ENCODE results near the gene PRKG1. TPM values are rescaled to one million over a fixed set of nuclear protein-coding genes. Genes with fewer than 3 reads are reported as not detected.

PRKG1 gene
- total and polyA plus RNA-seq, 8 donors, result 1.2 to 9.6 (median 2.9) TPM

DNA sequence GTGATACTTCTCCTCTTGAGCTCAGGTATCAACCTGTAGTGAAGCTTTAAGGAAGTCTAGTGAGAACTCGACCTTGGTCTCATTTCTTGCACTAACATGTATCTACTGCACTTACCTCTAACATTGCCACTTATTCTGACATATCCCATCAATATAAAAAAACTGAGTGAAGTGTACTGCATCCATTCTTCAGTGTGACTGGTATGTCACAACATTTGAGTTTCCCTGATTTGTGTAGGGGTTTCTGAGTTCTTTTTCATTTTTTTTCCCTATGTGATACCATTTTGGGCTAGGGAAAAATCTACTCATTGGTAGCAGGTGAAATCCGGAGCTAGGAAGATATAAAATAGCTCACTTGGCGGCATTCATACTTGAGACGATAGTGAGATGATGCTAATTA lies 274.3 kb downstream of the PRKG1 start:
- H3K27me3 ChIP-seq, result no peaks in the 10 kb centered on the region
- H3K4me3 ChIP-seq, result no peak overlapping the region
- FAIRE-seq (no peak), DNase-seq (no peak), ATAC-seq (no peak)
- H3K4me1 ChIP-seq, result no peaks in the 10 kb centered on the region
- intact Hi-C loops (cut with DNase I), result no loop called here
- WGBS, 2 donors, result 86 to 90% methylated on average over 4 of the region's 4 CpGs
- TF ChIP-seq, protein P1, sequence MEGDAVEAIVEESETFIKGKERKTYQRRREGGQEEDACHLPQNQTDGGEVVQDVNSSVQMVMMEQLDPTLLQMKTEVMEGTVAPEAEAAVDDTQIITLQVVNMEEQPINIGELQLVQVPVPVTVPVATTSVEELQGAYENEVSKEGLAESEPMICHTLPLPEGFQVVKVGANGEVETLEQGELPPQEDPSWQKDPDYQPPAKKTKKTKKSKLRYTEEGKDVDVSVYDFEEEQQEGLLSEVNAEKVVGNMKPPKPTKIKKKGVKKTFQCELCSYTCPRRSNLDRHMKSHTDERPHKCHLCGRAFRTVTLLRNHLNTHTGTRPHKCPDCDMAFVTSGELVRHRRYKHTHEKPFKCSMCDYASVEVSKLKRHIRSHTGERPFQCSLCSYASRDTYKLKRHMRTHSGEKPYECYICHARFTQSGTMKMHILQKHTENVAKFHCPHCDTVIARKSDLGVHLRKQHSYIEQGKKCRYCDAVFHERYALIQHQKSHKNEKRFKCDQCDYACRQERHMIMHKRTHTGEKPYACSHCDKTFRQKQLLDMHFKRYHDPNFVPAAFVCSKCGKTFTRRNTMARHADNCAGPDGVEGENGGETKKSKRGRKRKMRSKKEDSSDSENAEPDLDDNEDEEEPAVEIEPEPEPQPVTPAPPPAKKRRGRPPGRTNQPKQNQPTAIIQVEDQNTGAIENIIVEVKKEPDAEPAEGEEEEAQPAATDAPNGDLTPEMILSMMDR (IDR thresholded peaks at IDR 0.05), result no peak
- H3K27ac ChIP-seq, result no peak overlapping the region
- H3K36me3 ChIP-seq, result no peaks in the 10 kb centered on the region
- H3K9me3 ChIP-seq, result no peaks in the 10 kb centered on the region

DNA sequence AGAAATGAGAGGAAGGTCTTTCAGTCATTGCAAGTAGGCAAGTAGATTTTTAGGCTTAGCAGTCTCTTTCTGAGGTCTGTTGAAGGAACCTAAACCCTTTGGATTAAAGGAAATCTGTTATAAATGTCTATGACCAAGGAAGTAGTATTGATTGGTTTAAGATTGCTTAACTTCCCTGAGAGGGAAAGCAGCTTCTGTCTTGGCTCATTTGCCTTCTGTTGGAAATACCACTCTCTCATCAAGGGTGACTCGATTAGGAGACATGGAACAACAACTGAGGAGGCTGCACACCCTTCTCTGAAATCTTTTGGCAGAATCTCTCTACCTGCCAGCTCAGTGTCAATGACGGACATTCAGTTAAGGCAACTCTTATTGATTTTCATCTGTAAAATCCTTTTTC lies 282.9 kb downstream of the PRKG1 start:
- DNase-seq (peak in 2 of 6 donors; percentile 20 to 21), FAIRE-seq (no peak)
- H3K4me3 ChIP-seq, result no peak overlapping the region

DNA sequence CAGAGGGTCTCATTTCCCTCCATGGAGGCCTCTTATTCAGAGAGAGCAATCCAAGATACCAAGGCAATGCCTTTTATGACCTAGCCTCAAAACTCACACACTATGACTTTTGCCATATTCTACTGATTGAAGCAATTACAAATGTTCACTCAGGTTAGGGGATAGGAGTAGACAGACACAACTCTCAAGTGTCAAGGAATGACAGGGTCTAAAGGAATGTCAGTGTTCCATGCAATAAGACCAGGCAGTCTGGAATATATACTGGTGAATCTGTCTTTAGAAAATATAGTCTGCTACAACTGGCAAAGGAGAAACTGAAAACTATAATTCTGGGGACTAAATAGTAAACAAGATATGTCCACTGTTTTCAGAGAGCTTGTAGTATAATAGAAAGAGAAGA lies 283.9 kb downstream of the PRKG1 start:
- intact Hi-C loops (cut with DNase I), result no loop called here
- Histone ChIP-seq H3K27me3 (no peaks in the 10 kb centered on the region), H3K4me1 (peaks cover 0 to 5% (median 4%) of the 10 kb centered on the region in 3 donors), H3K27ac (no peak overlapping the region), H3K4me3 (no peak overlapping the region), H3K36me3 (no peaks in the 10 kb centered on the region), H3K9me3 (no peaks in the 10 kb centered on the region)
- DNase-seq (no peak), ATAC-seq (no peak), FAIRE-seq (no peak)
- TF ChIP-seq, protein P1 (IDR thresholded peaks at IDR 0.05), result no peak

More for the DNA sequence above, 282.9 kb downstream of the PRKG1 start:
- Histone ChIP-seq H3K36me3 (no peaks in the 10 kb centered on the region), H3K4me1 (peaks cover 0 to 5% (median 4%) of the 10 kb centered on the region in 3 donors), H3K27me3 (no peaks in the 10 kb centered on the region), H3K27ac (no peak overlapping the region), H3K9me3 (no peaks in the 10 kb centered on the region)
- peak; percentile 67 to 92 (median 84) for ATAC-seq
- 34 to 35% methylated on average over 2 of the region's 2 CpGs for WGBS, 2 donors
- TF ChIP-seq, protein P1 (IDR thresholded peaks at IDR 0.05), result no peak
- intact Hi-C loops (cut with DNase I), result no loop called here

DNA sequence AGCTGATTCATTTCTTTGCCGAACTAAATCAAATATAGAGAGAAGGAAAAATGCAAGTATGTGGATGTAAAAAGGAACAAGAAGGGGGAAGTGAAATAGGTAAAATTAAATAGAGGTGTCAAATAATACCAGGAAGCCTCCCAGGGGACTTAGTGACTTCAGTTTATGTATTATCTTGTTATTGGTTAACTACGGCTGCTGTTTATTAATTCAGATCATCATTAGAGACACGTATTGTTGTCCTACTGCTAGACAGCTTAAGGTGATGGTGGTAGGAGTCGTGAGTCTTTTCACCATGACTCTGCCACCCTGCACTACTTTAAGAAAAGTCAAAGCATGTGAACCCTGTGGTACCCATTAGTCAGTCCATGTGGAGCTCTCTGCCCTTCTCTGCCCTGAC lies 289.1 kb downstream of the PRKG1 start:
- no peak for FAIRE-seq

DNA sequence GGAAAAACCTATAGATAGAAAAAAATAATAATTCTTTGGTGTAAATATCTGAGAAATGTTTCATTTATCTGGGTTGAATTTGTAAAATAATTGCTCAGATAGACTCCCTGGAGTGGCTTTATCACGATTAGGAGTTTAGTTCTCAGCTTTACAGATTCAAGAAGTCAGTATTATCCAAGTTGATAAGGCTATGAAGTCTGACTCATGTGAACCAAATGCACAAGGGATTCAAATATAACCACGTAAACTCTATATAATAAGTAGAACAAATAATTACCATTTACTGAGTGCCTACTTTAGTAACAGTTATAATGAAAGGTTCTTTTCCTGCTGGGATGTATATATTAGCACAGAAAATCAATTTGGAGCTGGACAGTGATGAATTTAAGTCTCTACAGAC lies 290.4 kb downstream of the PRKG1 start:
- FAIRE-seq, result no peak
- no peaks in the 10 kb centered on the region for H3K4me1 ChIP-seq
- no peaks in the 10 kb centered on the region for H3K27me3 ChIP-seq
- WGBS, 2 donors, result 67% methylated on average over 2 of the region's 2 CpGs
- H3K4me3 ChIP-seq, result no peak overlapping the region
- no peak overlapping the region for H3K27ac ChIP-seq
- TF ChIP-seq, protein P1 (IDR thresholded peaks at IDR 0.05), result no peak
- no peaks in the 10 kb centered on the region for H3K36me3 ChIP-seq
- no peaks in the 10 kb centered on the region for H3K9me3 ChIP-seq
- no peak for ATAC-seq
- intact Hi-C loops (cut with DNase I), result no loop called here
- no peak for DNase-seq

More for the DNA sequence above, 289.1 kb downstream of the PRKG1 start:
- Histone ChIP-seq H3K36me3 (no peaks in the 10 kb centered on the region), H3K4me3 (no peak overlapping the region), H3K27me3 (no peaks in the 10 kb centered on the region), H3K27ac (no peak overlapping the region), H3K4me1 (no peaks in the 10 kb centered on the region), H3K9me3 (no peaks in the 10 kb centered on the region)
- TF ChIP-seq, protein P1 (IDR thresholded peaks at IDR 0.05), result no peak
- 69 to 71% methylated on average over 4 of the region's 4 CpGs for WGBS, 2 donors
- intact Hi-C loops (cut with DNase I), result no loop called here
- no peak for DNase-seq
- ATAC-seq, result no peak
